Right ventricle myocardium inferior (tissue), 1 donor: ENCODE data around the gene NLRC5. TPM values are rescaled to one million over a fixed set of nuclear protein-coding genes. Genes with fewer than 3 reads are reported as not detected.

Experiments
- ATAC-seq: fragments of 200-7000 bp; cut with Tn5 transposase; one replicate; pipeline ENCODE4 v1.9.1; 2020; ENCODE audit warnings: mild to moderate bottlenecking, moderate library complexity
- DNase-seq: peaks from one replicate; pipeline ENCODE4 v3.0.0; 2021; ENCODE audit errors: missing footprints
- intact Hi-C: fragments of 100-400 bp; cut with DNase I; formaldehyde crosslinking; loops from one replicate; pipeline ENCODE4 v1.11.0; 2022
- total RNA-seq: library from RNA; stranded (reverse); fragmentation: NEBNext Ultra II Directional; extraction: Animal tissue kit (Norgen Biotek cat#: 25700); gene quantifications from one replicate; pipeline ENCODE4 v1.2.1, GENCODE V29; 2021
- donor health status: DM: no; HTN: yes; CAD: no; lungs with severe emphysema.

NLRC5 gene
- total RNA-seq, 1 donor from 2014 or later: 8.6 TPM

GRCh38 chr16:57123974-57124674, 134.8 kb downstream of the NLRC5 start:
- intact Hi-C loops: no loop called here
- peak; percentile 3 for DNase-seq
- no peak for ATAC-seq

- DNase-seq: no peak
- intact Hi-C loops: no loop called here
- no peak for ATAC-seq
Observed at GRCh38 chr16:57125376-57125775, 136.0 kb downstream of the NLRC5 start.

DNA sequence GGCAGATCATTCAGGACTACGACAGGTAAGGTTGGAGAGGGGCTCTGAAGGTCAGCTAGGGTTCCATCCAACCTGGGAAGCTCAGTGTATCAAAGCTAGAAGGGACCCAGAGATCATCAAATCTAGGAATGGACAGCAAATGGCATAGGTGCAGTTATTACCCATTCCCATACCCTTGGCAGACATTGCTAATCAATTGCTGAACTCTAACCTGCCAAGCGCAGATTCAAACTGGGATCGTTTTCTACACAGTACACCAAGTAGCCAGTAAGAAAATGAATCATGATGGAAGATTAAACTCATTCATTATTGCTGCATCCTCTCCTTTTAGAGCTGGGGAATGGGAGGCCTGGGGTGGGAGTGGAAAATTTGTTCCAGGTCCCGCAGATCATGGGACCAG, 136.6 kb downstream of the NLRC5 start:
- intact Hi-C loops: no loop called here
- no peak for ATAC-seq
- no peak for DNase-seq

DNA sequence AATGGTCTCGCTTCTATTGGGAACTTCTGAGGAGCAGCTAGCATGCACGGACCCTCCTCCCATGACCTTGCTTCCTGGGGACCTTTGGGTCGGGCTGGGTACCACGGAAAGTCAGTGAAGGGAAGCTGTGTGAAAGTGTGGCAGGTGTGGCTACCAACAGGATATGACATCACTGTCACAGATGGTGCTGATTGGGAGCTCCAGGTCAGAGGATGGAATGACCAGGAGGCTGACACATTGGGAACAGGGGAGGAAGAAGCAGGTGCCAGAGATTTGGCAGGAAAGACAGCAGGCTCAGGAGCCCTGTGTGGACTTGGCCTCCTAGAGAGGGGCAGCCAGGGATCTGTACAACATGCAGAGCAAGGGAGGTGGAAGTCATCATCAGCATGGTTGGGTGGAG, 137.1 kb downstream of the NLRC5 start:
- DNase-seq: no peak
- no peak for ATAC-seq
- intact Hi-C loops: no loop called here

DNA sequence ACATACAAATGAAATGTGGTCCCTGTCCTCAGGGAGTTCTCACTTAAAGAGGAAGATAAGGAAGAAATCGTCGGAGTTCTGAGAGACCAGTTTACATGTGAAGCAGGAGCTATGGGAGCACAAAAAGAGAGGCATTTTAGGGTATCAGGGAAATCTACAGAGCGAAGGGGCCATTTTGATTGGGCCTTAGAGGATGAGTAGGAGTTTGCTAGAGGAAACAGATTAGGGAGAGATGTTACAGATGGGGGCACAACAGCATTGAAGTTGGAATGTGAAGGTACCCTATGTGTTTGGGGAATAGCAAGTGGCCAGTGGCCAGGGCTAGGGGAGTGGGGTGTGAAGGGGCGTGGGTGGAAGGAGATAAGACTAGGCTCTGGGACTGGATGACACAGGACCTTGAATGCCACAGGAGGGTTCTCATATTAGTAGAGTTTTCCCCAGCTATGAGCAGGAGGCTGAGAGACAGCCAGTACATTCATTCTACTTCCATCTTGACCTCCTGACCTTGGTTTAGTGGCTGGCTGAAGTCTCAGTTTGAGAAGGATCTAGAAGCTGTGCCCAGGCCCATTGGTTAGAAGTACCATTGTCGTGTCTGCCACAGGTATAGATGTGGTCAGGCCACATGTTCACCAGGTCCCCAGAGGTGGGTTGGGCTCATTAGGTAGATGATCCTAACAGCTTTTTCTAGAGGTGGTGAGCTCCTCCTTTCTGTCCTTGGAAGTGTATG, 137.8 kb downstream of the NLRC5 start:
- intact Hi-C loops: no loop called here
- no peak for DNase-seq
- no peak for ATAC-seq

GRCh38 chr16:57127836-57128235, 138.5 kb downstream of the NLRC5 start:
- intact Hi-C loops: no loop called here
- ATAC-seq: no peak
- DNase-seq: no peak

- DNase-seq (no peak), ATAC-seq (no peak)
- intact Hi-C loops: no loop called here
Observed at GRCh38 chr16:57128771-57129389, 139.5 kb downstream of the NLRC5 start.

GRCh38 chr16:57130950-57131321, 141.6 kb downstream of the NLRC5 start:
- intact Hi-C loops: no loop called here
- DNase-seq (no peak), ATAC-seq (no peak)

GRCh38 chr16:57131351-57131970, 142.1 kb downstream of the NLRC5 start:
- ATAC-seq: no peak
- DNase-seq: no peak
- intact Hi-C loops: no loop called here

DNA sequence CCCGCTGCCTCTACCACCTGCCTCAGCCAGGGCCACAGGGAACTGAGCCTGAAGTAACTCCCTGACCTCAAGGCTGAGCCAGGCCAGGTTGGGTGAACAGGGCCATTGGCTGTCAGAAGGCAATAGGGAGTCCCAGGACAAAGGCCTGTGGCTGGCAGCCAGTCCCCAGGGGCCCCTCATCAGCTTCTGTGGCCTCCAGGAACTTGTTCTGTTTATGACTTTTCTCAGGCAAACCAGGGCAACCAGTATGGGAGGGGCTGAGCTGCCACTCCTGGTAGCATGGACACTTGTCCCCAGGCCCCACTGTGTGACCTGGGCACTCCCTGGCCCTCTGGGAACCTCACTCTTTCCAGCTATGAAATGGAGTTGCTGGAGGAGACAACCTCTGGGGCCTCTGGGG, 143.1 kb downstream of the NLRC5 start:
- ATAC-seq (no peak), DNase-seq (no peak)
- intact Hi-C loops: no loop called here

DNA sequence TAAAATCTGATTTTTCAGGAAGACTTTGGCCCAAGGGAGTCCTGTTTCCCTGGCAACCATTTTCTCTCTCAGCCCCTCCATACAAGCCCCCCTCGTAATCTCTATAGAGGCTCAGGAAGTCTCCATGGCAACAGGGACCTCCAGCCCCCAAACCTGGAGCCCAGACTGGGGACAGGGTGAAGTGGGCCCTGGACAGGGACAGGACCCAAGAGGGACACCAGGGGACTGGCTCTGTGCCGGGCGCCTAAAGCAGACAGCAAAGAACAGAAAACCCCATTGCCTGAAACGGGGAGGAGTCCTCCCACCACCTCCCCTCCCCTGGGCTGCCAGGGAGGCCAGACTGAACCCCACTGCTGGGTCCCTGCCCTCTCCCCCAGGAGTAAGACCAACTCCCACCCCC, 143.7 kb downstream of the NLRC5 start:
- intact Hi-C loops: no loop called here
- DNase-seq (no peak), ATAC-seq (no peak)

Other genes starting within 250 kb of the NLRC5 start
- gene SLC12A3, start 124.3 kb upstream of the NLRC5 start, total RNA-seq: not detected
- 114 TPM for gene HERPUD1, start 57.4 kb upstream of the NLRC5 start, total RNA-seq
- 0.32 TPM for gene CETP, start 27.6 kb upstream of the NLRC5 start, total RNA-seq
- 14.6 TPM for gene CPNE2, start 103.0 kb downstream of the NLRC5 start, total RNA-seq
- 54.2 TPM for gene PSME3IP1, start 196.5 kb downstream of the NLRC5 start, total RNA-seq
- gene RSPRY1, start 196.8 kb downstream of the NLRC5 start, total RNA-seq: 13.8 TPM